Midbrain (tissue), 1 donor: Measurements from ENCODE around the gene VLDLR.
"Not testable (repeated sequence)": the region's sequence is repeated elsewhere in the genome, so short reads cannot be mapped to it uniquely, and the experiment has no call there.

Experiments
- DNase-seq: peaks from one replicate; lab custom pipeline; 2025; lab: John Stamatoyannopoulos, UW

Gene VLDLR

GRCh38 chr9:2664174-2665065, 42.8 kb downstream of the VLDLR start:
- no peak for DNase-seq

GRCh38 chr9:2666569-2666968, 45.0 kb downstream of the VLDLR start:
- no peak for DNase-seq

DNA sequence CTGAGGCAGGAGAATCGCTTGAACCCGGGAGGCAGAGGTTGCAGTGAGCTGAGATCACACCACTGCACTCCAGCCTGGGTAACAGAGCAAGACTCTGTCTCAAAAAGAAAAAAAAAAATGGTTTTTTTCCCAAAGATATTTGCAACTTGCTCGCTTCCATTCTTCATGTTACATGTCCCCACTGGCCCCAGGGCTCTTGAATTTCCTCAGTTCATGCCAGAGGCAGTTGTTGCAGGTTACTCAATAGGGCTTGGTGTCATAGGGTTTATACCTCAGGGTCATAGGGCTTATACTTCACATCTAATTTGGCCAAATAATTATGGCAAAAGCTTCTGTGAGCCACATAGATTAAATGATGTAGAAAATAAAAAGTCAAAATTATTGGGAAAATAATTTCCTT, 51.6 kb downstream of the VLDLR start:
- no peak for DNase-seq

GRCh38 chr9:2674141-2674824, 52.7 kb downstream of the VLDLR start:
- no peak for DNase-seq

DNA sequence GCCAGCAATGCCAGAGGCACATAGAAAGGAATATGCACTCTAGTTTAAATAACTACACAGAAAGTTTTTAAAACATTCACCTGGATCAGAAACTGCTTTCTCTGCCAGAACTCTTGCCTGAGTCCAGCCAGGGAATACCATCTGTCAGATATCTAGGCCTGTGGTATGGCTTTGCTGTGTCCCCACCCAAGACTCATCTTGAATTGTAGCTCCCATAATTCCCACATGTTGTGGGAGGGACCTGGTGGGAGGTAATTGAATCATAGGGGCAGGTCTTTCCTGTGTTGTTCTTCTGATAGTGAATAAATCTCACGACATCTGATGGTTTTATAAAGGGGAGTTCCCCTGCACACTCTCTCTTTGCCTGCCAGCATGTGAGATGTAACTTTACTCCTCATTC, 54.2 kb downstream of the VLDLR start:
- DNase-seq = no peak

- DNase-seq = no peak
These were observed 54.9 kb downstream of the VLDLR start for GRCh38 chr9:2676466-2676865.

DNA sequence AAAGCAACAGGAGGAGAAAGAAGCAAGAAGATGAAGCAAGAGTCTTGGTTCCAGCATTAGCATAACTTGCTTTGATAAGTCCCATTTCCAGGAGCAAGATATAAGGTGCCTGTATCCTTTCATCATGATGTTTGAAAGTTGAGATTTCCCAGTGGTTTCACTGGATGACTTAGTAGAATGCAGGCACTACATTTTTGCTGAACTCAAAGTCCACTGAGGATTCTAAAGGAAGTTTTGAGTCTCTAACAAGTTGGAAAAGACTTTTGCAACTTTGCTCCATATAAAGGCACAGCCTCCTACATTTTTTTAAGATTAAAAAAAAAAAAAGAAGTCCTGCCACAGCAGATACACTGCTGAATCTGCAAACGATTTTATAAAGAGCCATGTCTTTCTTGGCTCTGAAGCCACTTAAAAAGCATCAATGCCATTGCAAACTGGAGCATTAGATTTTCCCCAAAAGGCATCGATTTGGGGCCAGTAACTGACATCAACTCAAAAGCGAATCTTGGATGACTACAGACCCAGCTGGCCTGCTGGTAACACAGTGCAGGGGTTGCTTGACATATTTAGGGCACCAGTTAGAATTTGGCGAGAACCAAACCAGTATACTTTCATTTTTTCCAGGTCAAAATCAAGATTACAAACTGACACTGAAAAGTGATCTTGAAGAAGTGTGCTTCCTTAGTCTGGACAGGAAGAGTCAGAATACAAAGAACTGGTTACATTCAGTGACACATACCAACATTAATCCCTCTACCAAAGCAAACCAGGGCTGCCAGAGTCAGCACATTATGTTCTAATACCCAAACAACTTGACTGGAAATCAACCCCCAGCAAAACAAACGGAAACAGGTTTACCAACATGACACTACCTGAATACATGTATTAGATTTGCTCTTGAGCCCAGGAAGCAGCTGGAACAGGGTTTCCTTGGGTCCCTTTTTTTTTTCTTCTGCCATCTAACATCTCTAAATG, 56.6 kb downstream of the VLDLR start:
- DNase-seq = no peak

DNA sequence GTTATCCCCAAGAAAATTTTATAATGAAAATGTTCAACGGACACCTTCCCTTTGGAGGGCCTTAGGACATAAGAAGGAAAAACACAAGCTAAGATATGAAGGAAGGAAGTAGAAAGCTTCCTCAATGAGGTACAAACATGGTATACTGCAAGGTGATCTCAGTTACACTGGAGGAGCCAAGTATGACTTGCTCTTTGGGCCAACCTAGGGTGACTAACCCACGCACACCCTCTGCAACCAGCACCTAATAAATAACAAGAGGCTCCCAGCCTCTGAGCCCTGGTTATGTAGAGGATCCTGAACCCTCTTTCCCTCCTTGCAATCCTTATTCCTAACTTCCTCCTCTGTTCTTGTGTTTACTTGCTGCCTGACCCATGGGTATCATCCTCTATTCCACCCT, 57.4 kb downstream of the VLDLR start:
- no peak for DNase-seq

GRCh38 chr9:2681981-2682380, 60.4 kb downstream of the VLDLR start:
- no peak for DNase-seq

DNA sequence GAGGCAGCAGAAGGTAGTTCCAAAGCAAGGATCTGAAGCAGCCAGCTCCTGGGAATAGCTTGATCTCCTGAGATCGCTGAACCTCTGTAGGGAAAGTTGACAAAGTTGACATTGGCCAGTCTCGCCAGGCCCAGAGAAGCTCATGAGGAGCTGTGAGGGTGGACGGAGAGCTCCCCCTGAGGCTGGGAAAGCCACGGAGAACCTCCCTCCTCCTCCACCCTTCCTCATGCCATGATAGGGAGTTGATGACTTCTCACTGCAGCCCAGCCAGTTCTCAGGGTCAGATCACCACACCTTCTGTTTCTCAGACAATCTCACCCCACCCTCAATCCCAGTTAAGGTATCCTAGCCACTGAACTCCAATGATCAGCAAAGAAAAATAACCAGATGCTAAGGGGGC, 65.3 kb downstream of the VLDLR start:
- DNase-seq = no peak

- DNase-seq = no peak
These were observed 67.0 kb downstream of the VLDLR start for GRCh38 chr9:2688636-2689035.

- DNase-seq = no peak
These were observed 69.6 kb downstream of the VLDLR start for GRCh38 chr9:2691212-2691611.

DNA sequence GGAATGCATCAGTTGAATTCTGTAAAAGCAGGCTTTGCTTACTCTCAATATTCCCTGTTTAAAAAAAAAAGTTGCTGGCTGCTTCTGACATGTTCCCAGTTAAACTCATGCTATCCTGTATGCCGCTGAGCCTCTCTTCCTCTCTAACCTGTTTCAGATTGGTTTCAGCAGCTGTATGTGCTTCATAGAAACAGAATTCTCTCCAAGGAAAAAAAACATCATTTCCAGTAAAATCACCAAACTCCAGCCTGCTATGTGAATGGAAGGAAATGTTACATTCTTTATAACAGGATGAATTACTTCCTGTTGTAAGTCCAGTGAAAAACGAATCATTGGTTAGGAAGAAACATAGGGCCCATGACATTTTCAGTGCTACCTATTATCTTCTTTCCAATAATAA, 70.0 kb downstream of the VLDLR start:
- no peak for DNase-seq

DNA sequence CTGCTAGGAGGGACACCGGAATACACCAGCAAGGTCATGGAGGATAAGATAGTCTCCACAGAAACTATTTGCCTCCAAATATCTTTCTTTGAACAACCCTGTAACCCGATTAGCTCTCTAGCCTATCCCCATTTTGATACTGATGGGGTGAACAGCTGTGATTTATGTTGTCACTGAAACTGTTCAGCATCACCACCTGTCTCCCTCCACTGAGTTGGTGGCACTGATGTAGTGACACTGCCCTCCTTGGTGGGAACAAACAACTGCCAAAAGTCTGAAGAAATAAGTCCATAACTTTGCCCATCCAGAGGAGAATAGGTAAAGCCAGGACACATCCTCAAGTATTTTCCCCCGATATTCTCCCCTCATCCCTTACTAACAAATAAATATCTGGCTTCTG, 71.5 kb downstream of the VLDLR start:
- DNase-seq = no peak

GRCh38 chr9:2697492-2697891, 75.9 kb downstream of the VLDLR start:
- no peak for DNase-seq

GRCh38 chr9:2700398-2700797, 78.8 kb downstream of the VLDLR start:
- DNase-seq = no peak

GRCh38 chr9:2700909-2701550, 79.4 kb downstream of the VLDLR start:
- DNase-seq = no peak

DNA sequence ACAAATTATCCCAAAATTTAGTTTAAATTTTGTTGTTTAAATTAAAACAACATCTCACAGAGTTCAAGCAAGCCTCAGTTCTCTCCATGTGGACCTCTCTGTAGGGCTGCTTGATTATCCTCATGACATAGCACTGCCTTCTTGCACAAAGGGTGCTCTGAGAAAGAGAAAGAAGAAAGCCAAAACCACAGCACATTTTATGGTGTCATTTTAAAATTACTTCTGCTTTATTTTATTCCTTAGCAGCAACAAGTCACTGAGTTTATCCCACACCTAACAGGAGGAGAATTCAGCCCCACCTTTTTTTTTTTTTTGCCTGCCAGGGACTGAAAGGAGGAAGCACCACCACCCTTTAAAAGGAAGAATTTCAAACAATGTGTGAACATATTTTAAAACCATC, 82.9 kb downstream of the VLDLR start:
- DNase-seq = no peak

GRCh38 chr9:2707256-2707655, 85.7 kb downstream of the VLDLR start:
- not testable (repeated sequence) for DNase-seq
